GM18951 (cell line): ENCODE results near the gene POLE.

Experiments
- POLR2A ChIP-seq: IDR thresholded peaks from 4 replicates; pipeline ENCODE4 v1.6.1; 2011; ENCODE audit warnings: mild to moderate bottlenecking; ENCODE audit not compliant: insufficient read length, insufficient read depth; ENCODE audit errors: extremely low read depth
- in situ Hi-C: fragments of 300-500 bp; cut with MboI; formaldehyde crosslinking; loops from one replicate; pipeline ENCODE4 v1.12.0; 2022; ENCODE audit warnings: low sequenced_read_pairs, mixed read lengths, inconsistent platforms; ENCODE audit not compliant: unreplicated experiment

Gene POLE

GRCh38 chr12:132662901-132663755, 24.0 kb downstream of the POLE start:
- no peak for TF ChIP-seq POLR2A
- in situ Hi-C loops = no loop called here

- in situ Hi-C loops = no loop called here
- no peak for TF ChIP-seq POLR2A
Observed at GRCh38 chr12:132661972-132662371, 25.2 kb downstream of the POLE start.

- in situ Hi-C loops = no loop called here
- no peak for TF ChIP-seq POLR2A
Observed at GRCh38 chr12:132660996-132661395, 26.1 kb downstream of the POLE start.

- in situ Hi-C loops = no loop called here
- no peak for TF ChIP-seq POLR2A
Observed at GRCh38 chr12:132660052-132660451, 27.1 kb downstream of the POLE start.

GRCh38 chr12:132659146-132659545, 28.0 kb downstream of the POLE start:
- in situ Hi-C loops = no loop called here
- TF ChIP-seq POLR2A = no peak

- in situ Hi-C loops = no loop called here
- TF ChIP-seq POLR2A = no peak
Observed at GRCh38 chr12:132658149-132658894, 28.8 kb downstream of the POLE start.

- in situ Hi-C loops = no loop called here
- no peak for TF ChIP-seq POLR2A
Observed at GRCh38 chr12:132657004-132657727, 30.0 kb downstream of the POLE start.

- in situ Hi-C loops = no loop called here
Observed at GRCh38 chr12:132653567-132654290, 33.4 kb downstream of the POLE start.

GRCh38 chr12:132651444-132652100, 35.6 kb downstream of the POLE start:
- no peak for TF ChIP-seq POLR2A
- in situ Hi-C loops = no loop called here

More at GRCh38 chr12:132653567-132654290, 33.4 kb downstream of the POLE start:
- no peak for TF ChIP-seq POLR2A

GRCh38 chr12:132649226-132649945, 37.8 kb downstream of the POLE start:
- in situ Hi-C loops = no loop called here
- TF ChIP-seq POLR2A = no peak

- in situ Hi-C loops = no loop called here
- no peak for TF ChIP-seq POLR2A
Observed at GRCh38 chr12:132648616-132649225, 38.4 kb downstream of the POLE start.

GRCh38 chr12:132647858-132648257, 39.3 kb downstream of the POLE start:
- no peak for TF ChIP-seq POLR2A
- in situ Hi-C loops = no loop called here

- TF ChIP-seq POLR2A = no peak
- in situ Hi-C loops = no loop called here
Observed at GRCh38 chr12:132646850-132647249, 40.3 kb downstream of the POLE start.
